ENCODE measurements around the gene EPHB6.

GRCh38 chr7:142809671-142810070 is 45.2 kb upstream of the EPHB6 start:
- TF ChIP-seq PRDM10 (tag by site-specific recombination; IDR thresholded peaks at IDR 0.05) = no peak
- TF ChIP-seq REST (tag by site-specific recombination; IDR thresholded peaks at IDR 0.05) = no peak
- no peak for TF ChIP-seq ZNF274 (IDR thresholded peaks at IDR 0.05; ENCODE audit: low read length)
- no peak for TF ChIP-seq ZNF274 (tag by site-specific recombination; IDR thresholded peaks at IDR 0.05; ENCODE audit: borderline replicate concordance)
- TF ChIP-seq ZNF473 (tag by site-specific recombination; IDR thresholded peaks at IDR 0.05) = no peak
- no peak for TF ChIP-seq ZNF776 (tag by site-specific recombination; IDR thresholded peaks at IDR 0.05; ENCODE audit: borderline replicate concordance)
- TF ChIP-seq ZBTB1 (tag by site-specific recombination; IDR thresholded peaks at IDR 0.05) = no peak
- no peak for TF ChIP-seq CTCF (tag by site-specific recombination; IDR thresholded peaks at IDR 0.05)
- no peak for TF ChIP-seq PBX3 (CRISPR knock-in tag; IDR thresholded peaks at IDR 0.05)
